ENCODE data around the gene ACSL1.

The ACSL1 gene

GRCh38 chr4:184775854-184776555 is 49.8 kb downstream of the ACSL1 start:
- Histone ChIP-seq H3K4me3 (ENCODE audit: low read length) (no peak overlapping the region), H3K27ac (ENCODE audit: low read length) (no peak overlapping the region), H4K20me1 (ENCODE audit: insufficient read depth, low read length) (no peaks in the 10 kb centered on the region), H3K9me3 (ENCODE audit: insufficient read depth, low read length) (no peaks in the 10 kb centered on the region), H3K36me3 (replicated peaks; ENCODE audit: low read depth, low read length) (no peaks in the 10 kb centered on the region), H3K4me1 (ENCODE audit: low read length) (no peaks in the 10 kb centered on the region), H3K79me2 (ENCODE audit: low read length) (no peaks in the 10 kb centered on the region), H2AFZ (ENCODE audit: low read depth, low read length) (no peak overlapping the region), H3K4me2 (ENCODE audit: low read length) (no peak overlapping the region), H3K27me3 (ENCODE audit: low read depth, low read length) (no peaks in the 10 kb centered on the region), H3K9ac (ENCODE audit: low read length) (no peak overlapping the region)
- no peak for TF ChIP-seq EZH2phosphoT487 (IDR thresholded peaks at IDR 0.05; ENCODE audit: low read depth)
- no peak for TF ChIP-seq CTCF (IDR thresholded peaks at IDR 0.05; ENCODE audit: low read depth, low read length)

GRCh38 chr4:184774152-184774551 is 51.6 kb downstream of the ACSL1 start:
- Histone ChIP-seq H3K79me2 (ENCODE audit: low read length) (no peaks in the 10 kb centered on the region), H4K20me1 (ENCODE audit: insufficient read depth, low read length) (no peaks in the 10 kb centered on the region), H3K27ac (ENCODE audit: low read length) (no peak overlapping the region), H3K9ac (ENCODE audit: low read length) (no peak overlapping the region), H3K4me3 (ENCODE audit: low read length) (no peak overlapping the region), H3K27me3 (ENCODE audit: low read depth, low read length) (no peaks in the 10 kb centered on the region), H2AFZ (ENCODE audit: low read depth, low read length) (no peak overlapping the region), H3K4me2 (ENCODE audit: low read length) (no peak overlapping the region), H3K9me3 (ENCODE audit: insufficient read depth, low read length) (no peaks in the 10 kb centered on the region), H3K4me1 (ENCODE audit: low read length) (no peaks in the 10 kb centered on the region), H3K36me3 (replicated peaks; ENCODE audit: low read depth, low read length) (no peaks in the 10 kb centered on the region)
- TF ChIP-seq CTCF (IDR thresholded peaks at IDR 0.05; ENCODE audit: low read depth, low read length) (no peak), EZH2phosphoT487 (IDR thresholded peaks at IDR 0.05; ENCODE audit: low read depth) (no peak)

GRCh38 chr4:184771416-184771815 is 54.4 kb downstream of the ACSL1 start:
- H3K27me3 ChIP-seq (ENCODE audit: low read depth, low read length) = no peaks in the 10 kb centered on the region

More at GRCh38 chr4:184771416-184771815, 54.4 kb downstream of the ACSL1 start:
- Histone ChIP-seq H3K9ac (ENCODE audit: low read length) (no peak overlapping the region), H3K9me3 (ENCODE audit: insufficient read depth, low read length) (no peaks in the 10 kb centered on the region), H4K20me1 (ENCODE audit: insufficient read depth, low read length) (no peaks in the 10 kb centered on the region), H3K27ac (ENCODE audit: low read length) (no peak overlapping the region), H3K4me1 (ENCODE audit: low read length) (no peaks in the 10 kb centered on the region), H3K4me3 (ENCODE audit: low read length) (no peak overlapping the region), H3K36me3 (replicated peaks; ENCODE audit: low read depth, low read length) (no peaks in the 10 kb centered on the region), H3K4me2 (ENCODE audit: low read length) (no peak overlapping the region), H3K79me2 (ENCODE audit: low read length) (no peaks in the 10 kb centered on the region), H2AFZ (ENCODE audit: low read depth, low read length) (no peak overlapping the region)
- TF ChIP-seq CTCF (IDR thresholded peaks at IDR 0.05; ENCODE audit: low read depth, low read length) (no peak), EZH2phosphoT487 (IDR thresholded peaks at IDR 0.05; ENCODE audit: low read depth) (no peak)

All from OCI-LY3 (cell line).